Hair follicle dermal papilla cell (primary cell): ENCODE data around the gene NOL9. TPM values are rescaled to one million over a fixed set of nuclear protein-coding genes. Genes with fewer than 3 reads are reported as not detected.

Source experiments
- small RNA-seq: library from RNA; depleted of rRNA; stranded (forward); fragments of <200 nt; gene quantifications from one replicate; pipeline ENCODE3, GENCODE V24; 2012
- total RNA-seq: library from RNA; depleted of rRNA; stranded (reverse); fragments of >200 nt; gene quantifications from 2 replicates; pipeline ENCODE4 v1.2.3, GENCODE V29; 2012

Gene NOL9
- 30.2 and 38.9 TPM in 2 replicates for total RNA-seq

DNA sequence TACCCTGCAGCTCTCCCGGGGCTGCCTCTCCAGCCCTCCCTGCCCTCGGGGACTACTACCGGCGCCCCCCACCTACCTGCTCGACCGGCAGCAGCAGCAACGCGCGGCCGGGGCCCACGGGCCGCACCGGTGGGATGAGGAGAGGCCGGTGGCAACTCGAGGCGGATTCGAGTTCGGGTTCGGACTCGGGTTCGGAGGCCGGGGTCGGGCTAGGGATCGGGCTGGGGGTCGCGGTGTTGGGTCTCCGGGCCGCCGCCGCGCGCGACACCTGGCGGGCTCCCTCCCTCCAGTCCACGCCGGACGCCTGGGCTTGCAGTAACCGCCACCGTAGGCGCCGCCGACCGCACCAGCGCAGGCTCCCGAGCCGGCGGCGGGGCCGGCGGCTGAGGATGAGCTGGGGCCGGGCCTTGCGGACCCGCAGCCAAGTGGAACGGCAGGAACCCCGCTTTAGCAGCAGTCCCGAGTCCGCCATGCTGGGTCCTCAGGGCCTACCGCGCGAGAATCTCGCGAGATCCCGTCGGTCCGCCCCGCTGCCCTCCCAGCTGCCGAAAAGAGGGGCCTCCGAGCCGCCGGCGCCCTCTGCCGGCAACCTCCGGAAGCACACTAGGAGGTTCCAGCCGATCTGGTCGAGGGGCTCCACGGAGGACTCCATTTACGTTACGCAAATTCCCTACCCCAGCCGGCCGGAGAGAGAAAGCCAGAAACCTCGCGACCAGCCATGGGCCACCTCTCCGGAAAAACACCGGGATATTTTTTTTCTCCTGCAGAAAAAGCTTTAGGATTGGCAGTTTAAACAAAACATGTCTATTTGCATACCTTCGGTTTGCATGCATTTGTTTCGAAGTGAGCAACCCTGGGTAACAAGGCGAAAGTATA, at the start of gene NOL9:
NOL9 (minus strand) TSS at position 483 of the 876 bp plus-strand sequence; CDS start at position 472, 11 bp downstream.

GRCh38 chr1:6602669-6603237, 48.4 kb upstream of the NOL9 start, which contains the start of gene KLHL21:
TSS of gene KLHL21 (minus strand) at chr1:6602869. CDS start at chr1:6602817, 52 bp downstream.

GRCh38 chr1:6579374-6580118, 25.2 kb upstream of the NOL9 start, which contains the start of gene ZBTB48:
TSS of gene ZBTB48 (plus strand) at chr1:6579994. CDS start at chr1:6580610, 616 bp downstream.

GRCh38 chr1:6554907-6555778, 830 bp upstream of the NOL9 start, which contains the start of gene TAS1R1:
TSS of gene TAS1R1 (plus strand) at chr1:6555307. CDS start at chr1:6555374, 67 bp downstream.

GRCh38 chr1:6491480-6491962, 62.8 kb downstream of the NOL9 start, which contains the start of gene PLEKHG5:
TSS of gene PLEKHG5 (minus strand) at chr1:6491667. CDS start at chr1:6477571, 14,096 bp downstream.

Small RNA genes within 50 kb of the gene (small RNA-seq; reads per million reads assigned to genes)
- gene RNU6-731P = not detected

Other genes starting within 250 kb of the NOL9 start
- 12.0 and 17.7 TPM in 2 replicates for gene ACOT7, start 160.7 kb downstream of the NOL9 start, total RNA-seq
- under 0.01 TPM in 1 of 2 replicates, not detected in the other for gene HES2, start 134.6 kb downstream of the NOL9 start, total RNA-seq
- gene ESPN, start 129.7 kb downstream of the NOL9 start, total RNA-seq = not detected in 2 replicates
- 2.8 and 3.4 TPM in 2 replicates for gene TNFRSF25, start 88.3 kb downstream of the NOL9 start, total RNA-seq
- 12.6 and 18.0 TPM in 2 replicates for gene PLEKHG5, start 62.8 kb downstream of the NOL9 start, total RNA-seq
- 0.49 and 0.65 TPM in 2 replicates for gene TAS1R1, start 794 bp upstream of the NOL9 start, total RNA-seq
- gene ZBTB48, start 25.5 kb upstream of the NOL9 start, total RNA-seq = 12.9 and 14.0 TPM in 2 replicates
- 70.1 and 70.9 TPM in 2 replicates for gene KLHL21, start 48.4 kb upstream of the NOL9 start, total RNA-seq
- 14.9 and 15.6 TPM in 2 replicates for gene PHF13, start 59.2 kb upstream of the NOL9 start, total RNA-seq
- gene THAP3, start 70.4 kb upstream of the NOL9 start, total RNA-seq = 16.5 and 17.2 TPM in 2 replicates
- 23.9 and 31.2 TPM in 2 replicates for gene DNAJC11, start 147.3 kb upstream of the NOL9 start, total RNA-seq
- 29.7 and 31.1 TPM in 2 replicates for gene CAMTA1, start 230.9 kb upstream of the NOL9 start, total RNA-seq